Mammary epithelial cell (primary cell): ENCODE data around the gene IFI27.

Experiments
- CTCF ChIP-seq, 2 donors: IDR thresholded peaks in 1 of 2; conservative IDR thresholded peaks in 1 of 2; 2 replicates each; pipeline ENCODE4 v1.5.1; 2011 to 2012; ENCODE audit warnings: inconsistent platforms in 2 of 2, low read length in 2 of 2, mild to moderate bottlenecking in 2 of 2, control low read depth in 1 of 2, low read depth in 1 of 2; ENCODE audit not compliant: insufficient read depth in 1 of 2; ENCODE audit errors: extremely low read depth in 1 of 2
- EZH2 ChIP-seq: IDR thresholded peaks from 2 replicates; pipeline ENCODE4 v1.6.1; 2012; ENCODE audit warnings: low read length, inconsistent platforms, borderline replicate concordance

- TF ChIP-seq EZH2, result no peak
- TF ChIP-seq CTCF (conservative IDR thresholded peaks at IDR 0.05 in 1 of 2, IDR thresholded peaks at IDR 0.05 in 1 of 2; ENCODE audit: extremely low read depth in 1 of 2, insufficient read depth in 1 of 2, low read depth in 1 of 2, low read length in 2 of 2), result no peak
Measured at GRCh38 chr14:94062344-94062940, 48.1 kb upstream of the IFI27 start.
